Measurements from ENCODE around the gene CERS5. TPM values are rescaled to one million over a fixed set of nuclear protein-coding genes. Genes with fewer than 3 reads are reported as not detected.
"Not testable (repeated sequence)": the region's sequence is repeated elsewhere in the genome, so short reads cannot be mapped to it uniquely, and the experiment has no call there.

Gene CERS5
- total RNA-seq, 1 experiment from 2014 or later: 58.1 TPM

- CTCF ChIA-PET: interaction anchor here (0.7 to 1.8 kb wide), 4 partner anchors 9 to 45 kb away, joined by 3 to 5 read pairs (median 4); no protein-coding TSS in a partner anchor
These were observed 9.9 kb downstream of the CERS5 start for GRCh38 chr12:50157259-50157658.

GRCh38 chr12:50156641-50157040, 10.5 kb downstream of the CERS5 start:
- no peak overlapping the region for H3K27ac Mint-ChIP-seq (ENCODE audit: low read depth, unreplicated experiment)
- DNase-seq (ENCODE audit: unreplicated experiment): no peak
- H3K9me3 Mint-ChIP-seq (ENCODE audit: unreplicated experiment): no peaks in the 10 kb centered on the region
- H3K27me3 Mint-ChIP-seq (ENCODE audit: insufficient read depth, unreplicated experiment): no peaks in the 10 kb centered on the region
- H3K4me1 Mint-ChIP-seq (ENCODE audit: insufficient read depth, unreplicated experiment): peaks cover 5% of the 10 kb centered on the region
- H3K36me3 Mint-ChIP-seq (ENCODE audit: insufficient read depth, unreplicated experiment): peaks cover 11% of the 10 kb centered on the region
- no peak for TF ChIP-seq CTCF (IDR thresholded peaks at IDR 0.05; ENCODE audit: unreplicated experiment)
- CTCF ChIA-PET: interaction anchor here (0.6 to 1.8 kb wide), 4 partner anchors 9 to 343 kb away, joined by 3 to 5 read pairs (median 4); no protein-coding TSS in a partner anchor
- intact Hi-C loops (cut with micrococcal nuclease): no loop called here
- no peak overlapping the region for H3K4me3 Mint-ChIP-seq (ENCODE audit: unreplicated experiment)
- no TSS peak for BruUV-seq (replicated peaks)
- POLR2A ChIA-PET: interaction anchor here (0.6 to 3.3 kb wide), 4 partner anchors 10 to 44 kb away, joined by 3 to 15 read pairs (median 8); partner anchors contain the start of genes CERS5 and COX14

More at GRCh38 chr12:50157259-50157658, 9.9 kb downstream of the CERS5 start:
- Mint-ChIP-seq H3K27ac (ENCODE audit: low read depth, unreplicated experiment) (peak overlapping the region; percentile 39), H3K4me3 (ENCODE audit: unreplicated experiment) (no peak overlapping the region), H3K36me3 (ENCODE audit: insufficient read depth, unreplicated experiment) (peaks cover 11% of the 10 kb centered on the region), H3K4me1 (ENCODE audit: insufficient read depth, unreplicated experiment) (peaks cover 5% of the 10 kb centered on the region), H3K27me3 (ENCODE audit: insufficient read depth, unreplicated experiment) (no peaks in the 10 kb centered on the region), H3K9me3 (ENCODE audit: unreplicated experiment) (no peaks in the 10 kb centered on the region)
- no peak for DNase-seq (ENCODE audit: unreplicated experiment)
- TF ChIP-seq CTCF (IDR thresholded peaks at IDR 0.05; ENCODE audit: unreplicated experiment): no peak
- POLR2A ChIA-PET: interaction anchor here (2.2 to 3.3 kb wide), 2 partner anchors 10 kb away, joined by 12 to 15 read pairs; partner anchors contain the start of gene CERS5
- intact Hi-C loops (cut with micrococcal nuclease): no loop called here
- BruUV-seq (replicated peaks): no TSS peak

DNA sequence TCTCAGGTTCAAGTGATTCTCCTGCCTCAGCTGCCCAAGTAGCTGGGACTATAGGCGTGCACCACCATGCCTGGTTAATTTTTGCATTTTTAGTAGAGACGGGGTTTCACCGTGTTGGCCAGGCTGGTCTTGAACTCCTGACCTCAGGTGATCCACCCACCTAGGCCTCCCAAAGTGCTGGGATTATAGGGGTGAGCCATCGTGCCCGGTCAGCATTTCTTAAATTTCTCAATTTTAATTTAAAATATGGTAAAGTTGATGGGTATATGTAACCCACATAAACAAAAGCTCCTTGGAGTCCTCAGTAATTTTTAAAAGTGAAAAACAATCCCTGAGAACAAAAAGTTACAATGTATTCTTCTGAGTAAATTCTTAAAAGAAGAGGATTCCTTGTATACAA, 12.2 kb downstream of the CERS5 start:
- POLR2A ChIA-PET: interaction anchor here (0.8 to 3.3 kb wide), 4 partner anchors 8 to 43 kb away, joined by 3 to 15 read pairs (median 4); partner anchors contain the start of genes CERS5 and COX14
- DNase-seq (ENCODE audit: unreplicated experiment); H3K36me3 Mint-ChIP-seq (ENCODE audit: insufficient read depth, unreplicated experiment); H3K27me3 Mint-ChIP-seq (ENCODE audit: insufficient read depth, unreplicated experiment); BruUV-seq (replicated peaks); intact Hi-C loops (cut with micrococcal nuclease); H3K27ac Mint-ChIP-seq (ENCODE audit: low read depth, unreplicated experiment); H3K4me3 Mint-ChIP-seq (ENCODE audit: unreplicated experiment); H3K4me1 Mint-ChIP-seq (ENCODE audit: insufficient read depth, unreplicated experiment); H3K9me3 Mint-ChIP-seq (ENCODE audit: unreplicated experiment): not testable (repeated sequence)
- CTCF ChIA-PET: interaction anchor here (0.5 to 4.3 kb wide), 7 partner anchors 17 to 209 kb away, joined by 3 to 20 read pairs (median 3); partner anchors contain the start of gene COX14

DNA sequence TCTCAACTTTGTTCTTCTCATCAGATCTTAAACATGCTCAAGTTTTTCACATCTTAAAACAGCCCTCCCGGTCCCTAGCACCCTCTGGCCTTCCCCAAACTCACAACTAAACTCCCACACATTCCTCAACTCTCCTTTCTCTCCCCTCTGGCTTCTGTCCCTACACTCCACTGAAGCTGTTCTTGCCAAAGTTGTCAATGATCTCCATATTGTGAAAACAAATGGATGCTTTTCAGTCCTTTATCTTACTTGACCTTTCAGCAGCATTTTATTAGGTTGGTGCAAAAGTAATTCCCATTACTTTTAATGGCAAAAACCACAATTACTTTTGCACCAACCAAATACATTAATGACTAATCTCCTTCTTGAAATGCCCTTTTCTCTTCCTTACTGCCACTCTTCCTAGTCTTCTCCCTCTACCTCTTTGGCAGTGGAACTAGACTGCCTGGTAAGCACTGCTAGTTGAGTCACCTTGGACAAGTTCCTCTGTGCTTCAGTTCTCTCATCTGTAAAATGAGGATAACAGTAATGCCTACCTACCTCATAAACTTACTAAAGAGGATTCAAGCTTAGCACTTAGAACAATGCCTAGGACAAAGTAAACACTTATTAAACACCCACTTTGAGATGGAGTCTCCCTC, 16.0 kb downstream of the CERS5 start:
- DNase-seq (ENCODE audit: unreplicated experiment): no peak
- BruUV-seq (replicated peaks): no TSS peak
- H3K9me3 Mint-ChIP-seq (ENCODE audit: unreplicated experiment): no peaks in the 10 kb centered on the region
- POLR2A ChIA-PET: no interaction called here
- intact Hi-C loops (cut with micrococcal nuclease): no loop called here
- H3K36me3 Mint-ChIP-seq (ENCODE audit: insufficient read depth, unreplicated experiment): peaks cover 16% of the 10 kb centered on the region
- no peaks in the 10 kb centered on the region for H3K27me3 Mint-ChIP-seq (ENCODE audit: insufficient read depth, unreplicated experiment)
- H3K4me1 Mint-ChIP-seq (ENCODE audit: insufficient read depth, unreplicated experiment): no peaks in the 10 kb centered on the region
- CTCF ChIA-PET: interaction anchor here (0.7 to 1.7 kb wide), 2 partner anchors 9 to 184 kb away, joined by 4 to 7 read pairs; no protein-coding TSS in a partner anchor
- H3K4me3 Mint-ChIP-seq (ENCODE audit: unreplicated experiment): no peak overlapping the region
- H3K27ac Mint-ChIP-seq (ENCODE audit: low read depth, unreplicated experiment): no peak overlapping the region
- no peak for TF ChIP-seq CTCF (IDR thresholded peaks at IDR 0.05; ENCODE audit: unreplicated experiment)
